Measurements from ENCODE around the gene KRT75.

- no peak for TF ChIP-seq POLR2AphosphoS5 (IDR thresholded peaks at IDR 0.05)
- no peak for TF ChIP-seq CTCF (IDR thresholded peaks at IDR 0.05 in 8 of 11, conservative IDR thresholded peaks at IDR 0.05 in 3 of 11)
These were observed 1.5 kb upstream of the KRT75 start for GRCh38 chr12:52435659-52435999.
